Middle frontal gyrus (tissue), 1 donor: Measurements from ENCODE around the gene DPYSL4.
"Not testable (repeated sequence)": the region's sequence is repeated elsewhere in the genome, so short reads cannot be mapped to it uniquely, and the experiment has no call there.

ENCODE experiments used
- DNase-seq: peaks from one replicate; pipeline ENCODE4 v3.0.0-alpha.2; 2015; ENCODE audit warnings: low spot score; ENCODE audit errors: extremely low spot score

Gene DPYSL4

GRCh38 chr10:132206806-132207535, 20.2 kb downstream of the DPYSL4 start:
- DNase-seq = no peak

DNA sequence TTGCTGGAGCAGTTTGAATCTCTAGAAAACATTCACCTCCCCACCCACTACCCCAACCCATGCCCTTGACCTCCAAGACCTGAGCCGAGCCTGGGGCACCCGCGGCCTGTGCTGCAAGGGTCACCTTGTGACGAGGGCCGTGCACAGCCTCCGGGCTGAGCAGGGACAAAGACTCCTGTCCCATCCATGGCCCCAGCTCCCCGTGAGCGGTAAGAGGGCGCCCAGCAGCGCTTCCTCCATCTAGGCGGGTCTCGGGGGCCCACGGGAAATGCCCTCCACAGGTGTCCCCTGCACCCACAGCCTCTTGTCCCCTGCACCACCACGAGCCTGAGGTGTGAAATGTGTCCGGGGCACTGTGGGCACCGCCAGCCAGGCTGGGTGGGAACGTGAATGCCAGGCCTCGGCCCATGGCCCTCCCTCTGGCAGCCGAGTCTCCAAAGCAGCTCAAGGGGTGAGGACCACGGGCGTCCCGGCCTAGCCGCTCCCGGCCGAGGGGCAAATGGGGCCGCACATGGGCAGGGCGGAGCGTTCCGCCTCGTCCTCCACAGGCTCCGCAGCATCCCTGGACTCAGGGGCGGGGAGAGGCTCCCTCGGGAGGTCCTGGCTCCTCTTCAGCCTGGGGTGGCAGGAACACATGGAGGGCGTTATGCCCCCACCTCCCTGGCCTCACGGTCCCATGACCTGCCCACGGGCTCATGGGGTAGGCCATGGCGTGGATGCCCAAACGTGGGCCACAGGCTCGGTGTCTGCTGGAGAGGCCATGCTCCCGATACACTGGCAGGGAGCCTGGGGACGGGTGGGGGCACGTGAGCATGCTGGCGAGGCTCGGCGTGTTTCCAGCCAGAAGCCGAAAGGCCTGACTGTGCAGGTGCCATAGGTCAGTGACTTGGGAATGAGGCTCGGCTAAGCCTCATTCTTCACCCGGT, 21.1 kb downstream of the DPYSL4 start:
- no peak for DNase-seq

DNA sequence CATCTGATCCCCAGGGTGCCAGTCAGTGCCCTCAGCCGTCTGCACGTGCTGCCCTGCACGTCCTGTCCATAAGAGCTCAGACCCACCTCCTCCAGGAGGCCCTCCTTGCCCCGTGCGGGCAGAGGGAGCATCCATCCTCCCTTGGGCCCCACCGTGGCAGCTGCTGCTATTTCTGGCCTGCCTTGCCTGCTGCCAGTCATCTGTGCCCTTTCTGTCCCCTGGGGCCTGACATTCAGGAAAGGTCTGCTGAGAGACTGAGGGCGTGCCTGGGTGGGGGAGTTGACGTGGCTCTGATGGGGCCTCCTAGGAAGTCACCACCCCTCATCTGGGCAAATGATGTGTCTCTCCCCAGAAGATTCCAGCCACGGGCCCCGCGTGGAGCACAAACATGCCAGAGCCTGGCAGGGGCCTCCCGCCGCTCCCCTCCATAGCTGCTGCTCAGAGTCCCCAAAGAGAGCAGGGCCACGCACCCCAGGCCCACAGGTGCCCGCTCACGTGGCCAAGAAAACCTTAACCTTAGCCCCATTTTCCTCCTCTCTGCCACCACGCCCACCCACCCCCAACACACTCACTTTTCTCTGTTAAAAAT, 21.8 kb downstream of the DPYSL4 start:
- no peak for DNase-seq

GRCh38 chr10:132209130-132209529, 22.4 kb downstream of the DPYSL4 start:
- DNase-seq = no peak

DNA sequence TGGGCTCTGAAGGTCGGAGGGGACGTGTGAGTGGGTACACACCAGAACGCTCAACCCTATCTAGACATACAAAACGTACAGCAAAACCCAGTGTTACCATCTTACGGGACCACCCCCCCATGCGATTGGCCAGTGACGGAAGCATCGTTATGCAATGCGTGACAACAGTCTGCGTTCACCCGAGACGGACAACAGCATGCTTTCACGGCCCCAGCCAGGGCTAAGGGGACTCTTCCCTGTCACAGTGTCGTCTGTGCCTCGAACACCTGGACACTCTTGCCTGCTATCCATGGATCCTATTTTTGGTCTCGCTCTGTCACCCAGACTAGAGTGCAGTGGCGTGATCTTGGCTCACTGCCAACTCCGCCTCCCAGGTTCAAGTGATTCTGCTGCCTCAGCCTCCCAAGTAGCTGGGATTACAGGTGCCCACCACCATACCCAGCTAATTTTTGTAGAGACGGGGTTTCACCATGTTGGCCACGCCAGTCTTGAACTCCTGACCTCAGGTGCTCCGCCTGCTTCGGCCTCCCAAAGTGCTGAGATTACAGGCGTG, 23.3 kb downstream of the DPYSL4 start:
- no peak for DNase-seq

DNA sequence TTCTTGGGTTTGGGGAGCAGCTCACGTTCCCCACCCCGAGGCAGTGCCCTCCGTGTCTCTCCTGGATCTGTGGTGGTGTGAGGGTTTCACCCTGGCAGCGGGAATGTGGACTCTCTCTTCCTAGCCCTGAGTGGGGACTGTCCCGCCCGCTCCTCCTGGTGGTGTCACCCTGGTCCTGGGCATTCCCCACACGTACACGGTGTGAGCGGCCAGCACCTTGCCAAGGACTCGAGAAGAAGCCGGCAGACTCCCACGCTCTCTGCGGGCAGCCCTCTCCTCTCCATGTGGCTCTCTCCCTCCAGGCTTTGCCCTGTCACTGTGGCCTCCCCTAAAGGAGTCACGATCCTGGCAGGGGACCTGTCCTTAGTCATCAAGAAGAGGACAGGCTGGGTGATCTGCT, 24.0 kb downstream of the DPYSL4 start:
- no peak for DNase-seq

DNA sequence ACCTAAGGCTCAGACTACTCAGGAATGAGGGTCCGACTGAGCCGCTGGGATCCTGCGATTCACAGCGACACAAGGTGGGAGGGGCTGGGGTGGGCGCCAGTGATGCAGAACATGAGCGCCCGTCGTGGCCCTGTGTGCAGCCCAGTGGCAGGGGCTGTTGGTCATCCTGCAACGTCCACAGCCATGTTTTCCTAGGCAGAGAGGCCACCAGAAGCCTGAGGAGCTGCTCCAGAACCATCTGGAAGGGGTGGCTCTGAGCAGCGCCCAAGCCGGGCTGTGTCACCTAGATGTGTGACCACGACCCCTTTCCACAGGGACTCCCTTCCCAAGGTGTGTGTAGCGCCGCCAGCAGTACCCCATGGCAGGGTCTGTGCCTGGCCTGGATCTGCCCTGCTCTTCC, 24.5 kb downstream of the DPYSL4 start:
- no peak for DNase-seq

DNA sequence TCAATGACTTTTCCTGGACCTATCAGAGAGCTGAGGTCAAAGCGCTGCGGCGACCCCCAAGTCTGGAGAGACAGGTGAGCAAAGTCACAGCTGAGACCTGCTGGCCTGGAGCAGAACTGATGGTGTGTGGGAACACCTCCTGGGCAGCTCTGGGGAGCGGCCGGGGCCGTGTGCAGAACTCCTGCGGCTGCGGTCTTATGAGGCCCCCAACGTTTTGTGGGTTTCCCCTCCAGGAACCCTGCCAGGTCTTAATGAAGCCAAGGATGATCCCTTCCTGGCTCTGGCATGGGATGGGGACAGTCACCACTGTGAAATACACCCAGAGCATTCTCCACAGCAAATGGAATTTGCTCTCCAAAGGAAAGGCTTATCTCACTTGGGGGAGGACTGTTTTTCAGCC, 26.1 kb downstream of the DPYSL4 start:
- DNase-seq = no peak

GRCh38 chr10:132213917-132214316, 27.2 kb downstream of the DPYSL4 start:
- no peak for DNase-seq

- DNase-seq = not testable (repeated sequence)
Observed at GRCh38 chr10:132216441-132216840, 29.7 kb downstream of the DPYSL4 start.

DNA sequence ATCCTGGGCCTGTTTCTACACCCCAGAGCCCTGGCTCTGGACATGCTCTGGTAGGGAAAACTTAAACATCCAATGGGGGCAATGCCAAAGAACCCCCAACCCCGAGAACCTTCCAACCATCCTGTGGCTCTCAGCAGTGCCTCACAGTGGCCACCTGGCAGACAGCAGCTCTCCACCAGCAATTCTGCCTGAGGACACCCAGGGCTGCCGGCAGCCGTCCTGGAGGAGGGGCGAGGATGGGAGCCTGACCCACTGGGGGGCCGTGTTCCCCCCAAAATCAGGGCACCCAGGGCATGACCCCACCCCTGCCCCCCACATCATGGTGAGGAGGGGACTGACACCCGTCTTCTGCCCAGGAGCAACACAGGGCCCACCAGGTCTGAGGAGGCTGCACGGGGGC, 32.7 kb downstream of the DPYSL4 start:
- no peak for DNase-seq

- no peak for DNase-seq
Observed at GRCh38 chr10:132220061-132220460, 33.3 kb downstream of the DPYSL4 start.

- DNase-seq = not testable (repeated sequence)
Observed at GRCh38 chr10:132220996-132221395, 34.2 kb downstream of the DPYSL4 start.

DNA sequence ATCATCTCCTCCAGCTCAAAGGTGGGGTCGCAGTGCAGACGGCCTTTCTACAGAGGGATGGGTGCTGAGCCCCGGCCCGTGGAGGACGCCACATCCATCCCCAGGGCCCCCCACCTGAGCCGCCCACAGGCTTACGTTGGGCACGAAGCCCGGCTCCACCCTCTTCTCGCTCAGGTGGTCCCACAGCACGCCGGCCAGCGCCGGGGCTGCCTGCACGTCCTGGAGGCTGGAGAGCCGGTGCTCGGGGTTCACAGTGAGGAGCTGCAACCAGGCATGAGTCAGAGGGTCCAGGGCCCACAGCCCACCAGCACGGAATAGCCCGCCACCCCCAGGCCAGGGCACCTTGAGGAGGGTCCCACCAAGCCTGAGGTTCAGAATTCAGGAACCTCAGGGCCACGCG, 36.0 kb downstream of the DPYSL4 start:
- DNase-seq = no peak

DNA sequence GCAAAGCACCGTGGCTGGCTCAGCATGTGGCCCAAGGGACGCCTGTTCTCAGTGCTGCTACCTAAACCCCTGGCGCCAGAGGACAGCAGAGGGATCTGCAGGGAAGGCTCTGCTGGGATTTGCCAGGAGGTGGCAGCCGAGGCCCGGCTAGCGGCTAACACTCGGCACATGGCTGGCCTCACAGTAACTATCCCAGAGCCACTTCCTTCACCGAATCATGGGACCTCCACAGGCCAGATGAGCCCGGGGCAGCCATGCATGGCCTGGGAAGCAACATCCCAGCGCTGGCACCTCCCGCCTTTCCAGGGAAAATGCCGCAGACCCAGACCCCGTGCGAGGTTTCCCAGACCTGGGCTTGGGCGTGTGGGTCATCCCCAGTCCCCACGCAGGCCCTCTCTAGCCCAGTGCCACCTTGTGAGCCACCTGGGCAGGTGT, 36.4 kb downstream of the DPYSL4 start:
- peak; percentile 66 for DNase-seq

GRCh38 chr10:132223611-132224342, 37.0 kb downstream of the DPYSL4 start:
- DNase-seq = no peak

DNA sequence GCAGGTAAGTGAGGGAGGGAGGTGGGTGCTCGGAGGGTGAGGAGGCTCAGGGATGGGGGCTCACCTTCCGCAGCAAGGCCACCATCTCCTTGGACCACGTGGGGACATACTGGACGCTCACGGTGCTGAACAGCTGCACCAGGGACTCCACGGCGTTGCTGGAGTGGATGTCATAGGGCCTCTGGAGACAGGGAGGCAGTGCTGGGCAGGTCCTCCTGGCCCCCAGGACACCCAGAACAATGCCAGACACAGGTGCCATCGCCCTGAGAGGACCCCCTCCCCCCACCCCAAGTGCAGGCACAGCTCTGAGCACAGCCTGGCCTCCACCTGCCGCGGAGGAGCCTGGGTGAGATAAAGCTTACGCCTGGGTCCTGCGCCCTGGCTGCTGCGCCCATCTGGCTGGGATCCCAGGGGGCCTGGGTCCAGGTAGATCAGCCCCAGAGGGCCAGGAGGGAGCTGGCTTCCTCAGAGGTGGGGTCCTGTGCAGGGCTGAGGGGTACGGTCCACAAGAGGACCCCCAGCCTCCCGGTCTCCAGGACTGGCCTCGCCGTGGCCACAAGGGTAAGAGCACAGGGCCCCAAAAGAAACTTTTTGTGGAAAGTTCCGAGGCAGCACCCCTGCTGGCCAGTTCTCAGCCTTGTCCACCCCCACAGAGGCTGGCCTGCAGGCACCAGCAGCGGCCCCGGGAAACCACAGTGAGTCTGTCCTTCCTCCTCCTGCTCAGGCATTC, 37.8 kb downstream of the DPYSL4 start:
- DNase-seq = no peak

GRCh38 chr10:132225073-132225848, 38.5 kb downstream of the DPYSL4 start:
- DNase-seq = no peak

DNA sequence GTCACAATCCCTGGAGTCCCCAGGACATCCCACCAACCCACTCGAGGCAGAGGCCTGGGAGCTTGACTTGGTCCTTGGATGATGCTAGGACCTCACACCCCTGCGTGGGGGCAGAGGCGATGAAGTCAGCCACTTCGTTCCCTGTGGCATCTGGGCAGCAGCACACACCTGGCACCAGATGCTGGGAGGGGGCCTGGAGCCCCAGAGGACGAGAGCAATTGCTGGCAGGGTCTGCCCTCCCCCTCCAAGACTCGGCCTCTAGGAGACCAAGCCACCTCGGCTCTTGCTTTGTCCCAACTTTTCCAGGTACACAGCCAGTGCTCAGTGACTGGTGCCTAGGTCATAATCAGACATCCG, 39.1 kb downstream of the DPYSL4 start:
- no peak for DNase-seq
